ENCODE measurements around the gene TTLL8.

GRCh38 chr22:50102946-50103345 lies 44.8 kb upstream of the TTLL8 start:
- TF ChIP-seq, protein P1, sequence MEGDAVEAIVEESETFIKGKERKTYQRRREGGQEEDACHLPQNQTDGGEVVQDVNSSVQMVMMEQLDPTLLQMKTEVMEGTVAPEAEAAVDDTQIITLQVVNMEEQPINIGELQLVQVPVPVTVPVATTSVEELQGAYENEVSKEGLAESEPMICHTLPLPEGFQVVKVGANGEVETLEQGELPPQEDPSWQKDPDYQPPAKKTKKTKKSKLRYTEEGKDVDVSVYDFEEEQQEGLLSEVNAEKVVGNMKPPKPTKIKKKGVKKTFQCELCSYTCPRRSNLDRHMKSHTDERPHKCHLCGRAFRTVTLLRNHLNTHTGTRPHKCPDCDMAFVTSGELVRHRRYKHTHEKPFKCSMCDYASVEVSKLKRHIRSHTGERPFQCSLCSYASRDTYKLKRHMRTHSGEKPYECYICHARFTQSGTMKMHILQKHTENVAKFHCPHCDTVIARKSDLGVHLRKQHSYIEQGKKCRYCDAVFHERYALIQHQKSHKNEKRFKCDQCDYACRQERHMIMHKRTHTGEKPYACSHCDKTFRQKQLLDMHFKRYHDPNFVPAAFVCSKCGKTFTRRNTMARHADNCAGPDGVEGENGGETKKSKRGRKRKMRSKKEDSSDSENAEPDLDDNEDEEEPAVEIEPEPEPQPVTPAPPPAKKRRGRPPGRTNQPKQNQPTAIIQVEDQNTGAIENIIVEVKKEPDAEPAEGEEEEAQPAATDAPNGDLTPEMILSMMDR (IDR thresholded peaks at IDR 0.05) = no peak
- TF ChIP-seq BHLHE40 (IDR thresholded peaks at IDR 0.05; ENCODE audit: low read depth, low read length) (no peak), JUN (IDR thresholded peaks at IDR 0.05) (no peak), POLR2A (IDR thresholded peaks at IDR 0.05; ENCODE audit: low read length) (no peak), RAD21 (conservative IDR thresholded peaks at IDR 0.05 in 1 of 2, IDR thresholded peaks at IDR 0.05 in 1 of 2) (no peak), REST (IDR thresholded peaks at IDR 0.05) (no peak), EP300 (IDR thresholded peaks at IDR 0.05) (no peak), CHD4 (IDR thresholded peaks at IDR 0.05; ENCODE audit: borderline replicate concordance) (no peak)

All from A549 (cell line).